ENCODE measurements around the gene IFI44.

DNA sequence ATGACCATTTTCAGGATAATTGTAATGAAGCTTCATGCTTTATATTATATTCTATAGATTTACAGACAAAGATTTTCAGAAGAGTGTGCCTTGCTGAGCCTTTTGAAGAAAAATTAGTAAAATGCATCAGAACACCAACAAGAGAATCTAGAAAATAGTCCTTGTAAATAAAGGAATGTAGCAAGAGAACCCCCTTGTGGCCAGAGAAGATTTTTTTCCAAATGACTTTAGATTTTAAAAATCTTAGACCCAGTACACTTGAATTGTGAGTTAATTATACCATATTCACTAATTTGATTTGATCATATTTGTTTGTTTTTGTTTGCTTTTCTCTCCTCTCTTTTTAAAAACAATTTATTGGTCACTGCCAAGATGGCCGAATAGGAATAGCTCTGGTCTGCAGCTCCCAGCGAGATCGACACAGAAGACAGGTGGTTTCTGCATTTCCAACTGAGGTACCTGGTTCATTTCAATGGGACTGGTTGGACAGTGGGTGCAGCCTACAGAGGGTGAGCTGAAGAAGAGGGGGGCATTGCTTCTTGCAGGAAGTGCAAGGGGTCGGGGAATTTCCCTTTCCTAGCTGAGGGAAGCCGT, 42.2 kb upstream of the IFI44 start:
- TF ChIP-seq, protein P1, sequence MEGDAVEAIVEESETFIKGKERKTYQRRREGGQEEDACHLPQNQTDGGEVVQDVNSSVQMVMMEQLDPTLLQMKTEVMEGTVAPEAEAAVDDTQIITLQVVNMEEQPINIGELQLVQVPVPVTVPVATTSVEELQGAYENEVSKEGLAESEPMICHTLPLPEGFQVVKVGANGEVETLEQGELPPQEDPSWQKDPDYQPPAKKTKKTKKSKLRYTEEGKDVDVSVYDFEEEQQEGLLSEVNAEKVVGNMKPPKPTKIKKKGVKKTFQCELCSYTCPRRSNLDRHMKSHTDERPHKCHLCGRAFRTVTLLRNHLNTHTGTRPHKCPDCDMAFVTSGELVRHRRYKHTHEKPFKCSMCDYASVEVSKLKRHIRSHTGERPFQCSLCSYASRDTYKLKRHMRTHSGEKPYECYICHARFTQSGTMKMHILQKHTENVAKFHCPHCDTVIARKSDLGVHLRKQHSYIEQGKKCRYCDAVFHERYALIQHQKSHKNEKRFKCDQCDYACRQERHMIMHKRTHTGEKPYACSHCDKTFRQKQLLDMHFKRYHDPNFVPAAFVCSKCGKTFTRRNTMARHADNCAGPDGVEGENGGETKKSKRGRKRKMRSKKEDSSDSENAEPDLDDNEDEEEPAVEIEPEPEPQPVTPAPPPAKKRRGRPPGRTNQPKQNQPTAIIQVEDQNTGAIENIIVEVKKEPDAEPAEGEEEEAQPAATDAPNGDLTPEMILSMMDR (CRISPR knock-in tag; IDR thresholded peaks at IDR 0.05), result no peak; the same call in 1 of the 2 replicates
- TF ChIP-seq, protein P2, sequence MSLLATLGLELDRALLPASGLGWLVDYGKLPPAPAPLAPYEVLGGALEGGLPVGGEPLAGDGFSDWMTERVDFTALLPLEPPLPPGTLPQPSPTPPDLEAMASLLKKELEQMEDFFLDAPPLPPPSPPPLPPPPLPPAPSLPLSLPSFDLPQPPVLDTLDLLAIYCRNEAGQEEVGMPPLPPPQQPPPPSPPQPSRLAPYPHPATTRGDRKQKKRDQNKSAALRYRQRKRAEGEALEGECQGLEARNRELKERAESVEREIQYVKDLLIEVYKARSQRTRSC (CRISPR knock-in tag; IDR thresholded peaks at IDR 0.05; ENCODE audit: low read depth), result no peak
- TF ChIP-seq, protein P3, sequence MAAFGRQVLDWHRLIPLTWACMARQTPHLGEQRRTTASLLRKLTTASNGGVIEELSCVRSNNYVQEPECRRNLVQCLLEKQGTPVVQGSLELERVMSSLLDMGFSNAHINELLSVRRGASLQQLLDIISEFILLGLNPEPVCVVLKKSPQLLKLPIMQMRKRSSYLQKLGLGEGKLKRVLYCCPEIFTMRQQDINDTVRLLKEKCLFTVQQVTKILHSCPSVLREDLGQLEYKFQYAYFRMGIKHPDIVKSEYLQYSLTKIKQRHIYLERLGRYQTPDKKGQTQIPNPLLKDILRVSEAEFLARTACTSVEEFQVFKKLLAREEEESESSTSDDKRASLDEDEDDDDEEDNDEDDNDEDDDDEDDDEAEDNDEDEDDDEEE (CRISPR knock-in tag; IDR thresholded peaks at IDR 0.05), result no peak
- TF ChIP-seq PCBP2 (optimal IDR thresholded peaks at IDR 0.05; ENCODE audit: low read depth, low read length, poor library complexity, severe bottlenecking), result no peak
- TF ChIP-seq XBP1 (CRISPR knock-in tag; IDR thresholded peaks at IDR 0.05), result no peak
- no peak for TF ChIP-seq CBX5 (CRISPR knock-in tag; IDR thresholded peaks at IDR 0.05; ENCODE audit: borderline replicate concordance)
- TF ChIP-seq NFIC (IDR thresholded peaks at IDR 0.05; ENCODE audit: low read length), result no peak
- TF ChIP-seq MYC (CRISPR knock-in tag; IDR thresholded peaks at IDR 0.05; ENCODE audit: borderline replicate concordance), result no peak
- TF ChIP-seq AGO1 (IDR thresholded peaks at IDR 0.05; ENCODE audit: low read depth, low read length, poor library complexity, severe bottlenecking), result no peak
- no peak for TF ChIP-seq MAX (IDR thresholded peaks at IDR 0.05)

Data from HepG2 (cell line).